ENCODE measurements around the gene RAP1GAP2. TPM values are rescaled to one million over a fixed set of nuclear protein-coding genes. Genes with fewer than 3 reads are reported as not detected.

The RAP1GAP2 gene
- total RNA-seq, 1 experiment from 2014 or later: 72.8 TPM

GRCh38 chr17:2872282-2872681 is 76.0 kb downstream of the RAP1GAP2 start (continued):
- TF ChIP-seq E2F5 (CRISPR knock-in tag; IDR thresholded peaks at IDR 0.05) (no peak), ELF4 (CRISPR knock-in tag; IDR thresholded peaks at IDR 0.05; ENCODE audit: low read depth) (no peak), ZNF138 (CRISPR knock-in tag; conservative IDR thresholded peaks at IDR 0.05) (no peak), HMGA2 (CRISPR knock-in tag; IDR thresholded peaks at IDR 0.05) (no peak), TP53 (CRISPR knock-in tag; IDR thresholded peaks at IDR 0.05) (no peak), RORB (CRISPR knock-in tag; IDR thresholded peaks at IDR 0.05) (no peak), E2F1 (CRISPR knock-in tag; IDR thresholded peaks at IDR 0.05) (no peak), NR1H2 (CRISPR knock-in tag; IDR thresholded peaks at IDR 0.05) (no peak), ETV6 (CRISPR knock-in tag; IDR thresholded peaks at IDR 0.05) (no peak), ZNF263 (CRISPR knock-in tag; IDR thresholded peaks at IDR 0.05; ENCODE audit: low read depth) (no peak), E2F4 (CRISPR knock-in tag; IDR thresholded peaks at IDR 0.05; ENCODE audit: borderline replicate concordance, low read depth) (no peak), ATF2 (CRISPR knock-in tag; IDR thresholded peaks at IDR 0.05; ENCODE audit: borderline replicate concordance, low read depth) (no peak)

- TF ChIP-seq SMAD4 (CRISPR knock-in tag; IDR thresholded peaks at IDR 0.05): no peak
- peak; percentile 75; the same call in 1 of the 2 replicates for TF ChIP-seq TEAD1 (CRISPR knock-in tag; IDR thresholded peaks at IDR 0.05)
- no peak for TF ChIP-seq TCF7 (CRISPR knock-in tag; IDR thresholded peaks at IDR 0.05; ENCODE audit: low read depth)
- 0 out of 2 replicates have a peak, but pooled peaks have one; percentile 26 for TF ChIP-seq PRDM15 (CRISPR knock-in tag; IDR thresholded peaks at IDR 0.05)
- no peak for TF ChIP-seq EMX1 (CRISPR knock-in tag; IDR thresholded peaks at IDR 0.05)
- TF ChIP-seq SOX15 (CRISPR knock-in tag; IDR thresholded peaks at IDR 0.05): no peak
- TF ChIP-seq ETV6 (CRISPR knock-in tag; IDR thresholded peaks at IDR 0.05): no peak
- TF ChIP-seq TEAD4 (CRISPR knock-in tag; IDR thresholded peaks at IDR 0.05): peak; percentile 40; the same call in 1 of the 2 replicates
- no peak for TF ChIP-seq HMGXB4 (CRISPR knock-in tag; IDR thresholded peaks at IDR 0.05)
- no peaks in the 10 kb centered on the region for H3K9me3 Mint-ChIP-seq
- ChIA-PET POLR2A (interaction anchor here (0.5 to 4.4 kb wide), 3 partner anchors 10 to 154 kb away, joined by 3 to 28 read pairs (median 3); no protein-coding TSS in a partner anchor), CTCF (interaction anchor here (0.5 to 4.8 kb wide), 16 partner anchors 9 to 138 kb away, joined by 3 to 53 read pairs (median 4); no protein-coding TSS in a partner anchor)
- no peaks in the 10 kb centered on the region for H3K27me3 Mint-ChIP-seq (ENCODE audit: low read depth)
- peak overlapping the region; percentile 59 for H3K4me3 Mint-ChIP-seq
- peaks cover 85% of the 10 kb centered on the region for H3K4me1 Mint-ChIP-seq
- peaks cover 9% of the 10 kb centered on the region for H3K36me3 Mint-ChIP-seq
- peak; percentile 61 for DNase-seq (ENCODE audit: low spot score)
- peak overlapping the region; percentile 100 for H3K27ac Mint-ChIP-seq
- ATAC-seq: peak; percentile 73
These were observed 78.0 kb downstream of the RAP1GAP2 start for GRCh38 chr17:2874189-2874686.
